Naive thymus-derived CD4-positive, alpha-beta T cell (primary cell): ENCODE data around the gene FANCD2. TPM values are rescaled to one million over a fixed set of nuclear protein-coding genes. Genes with fewer than 3 reads are reported as not detected.

Experiments used
- ATAC-seq: fragments of 150-1000 bp; cut with Tn5 transposase; 2 replicates; pipeline ENCODE4 v1.10.0; 2021; ENCODE audit warnings: mild to moderate bottlenecking, moderate library complexity
- CTCF ChIA-PET: fragments of 350-600 bp; sonication (Branson Sonifier 250); formaldehyde crosslinking; loops from one replicate; lab custom pipeline; 2021; ENCODE audit warnings: antibody characterized with exemption; lab: Charles Lee
- POLR2A ChIA-PET: fragments of 350-600 bp; sonication (Branson Sonifier 250); formaldehyde crosslinking; loops from one replicate; lab custom pipeline; 2021; ENCODE audit warnings: antibody characterized with exemption, inconsistent platforms; lab: Charles Lee
- DNase-seq, 9 donors: peaks; one replicate each; pipeline versions ENCODE4 v3.0.0 to v3.0.0-alpha.2; 2020 to 2022; ENCODE audit warnings: mixed read lengths in 1 of 9
- H3K27ac ChIP-seq: one replicate; pipeline ENCODE4 v1.7.0; 2013; ENCODE audit warnings: mild to moderate bottlenecking, low read depth, low read length, moderate library complexity
- H3K27me3 ChIP-seq, 2 donors: one replicate each; pipeline ENCODE4 v1.7.0; 2013; ENCODE audit warnings: low read length in 2 of 2, mild to moderate bottlenecking in 2 of 2, moderate library complexity in 2 of 2; ENCODE audit not compliant: control insufficient read depth in 2 of 2, insufficient read depth in 2 of 2
- H3K36me3 ChIP-seq, 3 experiments: 1 replicate in 2 of 3; 2 replicates in 1 of 3; pipeline ENCODE4 v1.7.0; 2013; ENCODE audit warnings: low read length in 3 of 3, mild to moderate bottlenecking in 3 of 3, moderate library complexity in 1 of 3; ENCODE audit not compliant: insufficient read depth in 3 of 3, control insufficient read depth in 2 of 3
- H3K4me1 ChIP-seq, 2 donors: one replicate each; pipeline ENCODE4 v1.7.0; 2013; ENCODE audit warnings: low read length in 2 of 2, mild to moderate bottlenecking in 2 of 2, moderate library complexity in 1 of 2; ENCODE audit not compliant: control insufficient read depth in 2 of 2, insufficient read depth in 2 of 2
- H3K4me3 ChIP-seq: 2 replicates; pipeline ENCODE4 v1.7.0; 2013; ENCODE audit warnings: mild to moderate bottlenecking, low read length
- H3K9me3 ChIP-seq, 3 experiments: 1 replicate in 2 of 3; 2 replicates in 1 of 3; pipeline ENCODE4 v1.7.0; 2013; ENCODE audit warnings: low read length in 3 of 3; ENCODE audit not compliant: control insufficient read depth in 2 of 3
- H3K27ac Mint-ChIP-seq, 9 donors: one replicate each; pipeline ENCODE4 v1.8.0; 2020 to 2022; ENCODE audit warnings: mixed read lengths in 9 of 9, mild to moderate bottlenecking in 8 of 9, moderate library complexity in 5 of 9, inconsistent platforms in 2 of 9
- H3K27me3 Mint-ChIP-seq, 5 donors: one replicate each; pipeline ENCODE4 v1.8.0; 2021 to 2022; ENCODE audit warnings: mixed read lengths in 5 of 5, mild to moderate bottlenecking in 1 of 5
- H3K36me3 Mint-ChIP-seq, 5 donors: one replicate each; pipeline ENCODE4 v1.8.0; 2020 to 2022; ENCODE audit warnings: mixed read lengths in 5 of 5, mild to moderate bottlenecking in 3 of 5, inconsistent platforms in 1 of 5
- H3K4me1 Mint-ChIP-seq, 7 donors: one replicate each; pipeline ENCODE4 v1.8.0; 2020 to 2022; ENCODE audit warnings: mixed read lengths in 7 of 7, mild to moderate bottlenecking in 3 of 7, inconsistent platforms in 1 of 7
- H3K4me3 Mint-ChIP-seq, 10 donors: one replicate each; pipeline ENCODE4 v1.8.0; 2020 to 2022; ENCODE audit warnings: mild to moderate bottlenecking in 10 of 10, mixed read lengths in 10 of 10, moderate library complexity in 6 of 10, inconsistent platforms in 2 of 10
- H3K9me3 Mint-ChIP-seq, 11 donors: one replicate each; pipeline ENCODE4 v1.8.0; 2020 to 2022; ENCODE audit warnings: mixed read lengths in 11 of 11, mild to moderate bottlenecking in 4 of 11, inconsistent platforms in 1 of 11, moderate library complexity in 1 of 11
- intact Hi-C, 2 donors: fragments of 100-400 bp; cut with micrococcal nuclease; formaldehyde crosslinking; loops; one replicate each; pipeline ENCODE4 v1.15.1; 2023
- polyA plus RNA-seq, 2 donors: library from polyadenylated mRNA; unstranded; fragments of 300-500 nt; fragmentation: Illumina TruSeq; gene quantifications; one replicate each; pipeline ENCODE4 v1.2.3, GENCODE V29; 2021
- total RNA-seq, 6 experiments: library from RNA in 5 of 6; stranded (reverse) in 5 of 6; gene quantifications; 1 replicate in 5 of 6; 2 replicates in 1 of 6; pipeline ENCODE4 v1.2.3 and lab custom pipeline; 2021 to 2026

The FANCD2 gene
- total and polyA plus RNA-seq, 7 experiments from 2014 or later: 3.3 to 41.5 (median 18.9) TPM

DNA sequence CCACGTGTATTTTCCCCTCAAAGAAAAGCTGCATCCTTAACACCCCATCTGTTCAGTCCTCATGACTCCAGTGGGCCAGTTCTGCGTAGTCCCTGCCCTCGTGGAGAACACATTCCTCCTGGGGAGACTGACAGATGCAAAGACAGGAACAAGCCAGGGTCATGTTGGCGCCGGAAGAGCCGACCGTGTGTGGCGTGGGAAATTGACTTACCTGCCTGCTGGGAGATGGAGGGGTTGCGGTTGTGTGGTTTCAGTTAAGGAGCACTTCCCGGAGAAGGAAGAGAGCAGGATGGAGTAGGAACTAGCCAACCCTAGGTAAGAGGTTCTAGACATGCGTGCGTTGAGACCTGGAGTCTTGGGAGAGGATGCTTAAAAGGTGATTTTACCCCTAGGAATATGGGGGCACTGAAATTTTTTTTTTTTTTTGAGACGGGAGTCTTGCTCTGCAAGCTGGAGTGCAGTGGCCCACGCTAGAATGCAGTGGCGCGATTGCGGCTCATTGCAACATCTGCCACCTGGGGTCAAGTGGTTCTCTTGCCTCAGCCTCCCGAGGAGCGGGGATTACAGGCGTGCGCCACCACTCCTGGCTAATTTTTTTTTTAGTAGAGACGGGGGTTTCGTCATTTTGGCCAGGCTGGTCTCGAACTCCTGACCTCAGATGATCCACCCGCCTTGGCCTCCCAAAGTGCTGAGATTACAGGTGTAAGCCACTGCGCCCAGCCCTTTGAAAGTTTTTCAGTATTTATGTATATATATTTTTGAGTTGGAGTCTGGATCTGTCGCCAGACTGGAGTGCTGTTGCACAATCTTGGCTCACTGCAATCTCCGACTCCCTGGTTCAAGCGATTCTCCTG lies 116.7 kb downstream of the FANCD2 start:
- Histone ChIP-seq H3K36me3 (peaks cover 0 to 14% (median 0%) of the 10 kb centered on the region in 3 experiments), H3K27me3 (no peaks in the 10 kb centered on the region), H3K4me1 (peaks cover 10 to 12% of the 10 kb centered on the region in 2 donors), H3K27ac (peak overlapping the region; percentile 95), H3K4me3 (peak overlapping the region; percentile 87), H3K9me3 (no peaks in the 10 kb centered on the region)
- Mint-ChIP-seq H3K27ac (peak overlapping the region; percentile 38 to 98 (median 94)), H3K36me3 (peaks cover 0 to 21% (median 13%) of the 10 kb centered on the region in 5 donors), H3K4me3 (peak overlapping the region; percentile 85 to 98 (median 96)), H3K27me3 (no peaks in the 10 kb centered on the region), H3K4me1 (peaks cover 14 to 48% (median 37%) of the 10 kb centered on the region in 7 donors), H3K9me3 (no peaks in the 10 kb centered on the region)
- ChIA-PET POLR2A (interaction anchor here (0.6 to 2.0 kb wide), 3 partner anchors 14 to 56 kb away, joined by 3 to 7 read pairs (median 7); no protein-coding TSS in a partner anchor), CTCF (no interaction called here)
- intact Hi-C loops: loop anchor here (1.0 to 10.0 kb wide), 7 partner anchors 22 to 252 kb away; partner anchors contain the start of genes FANCD2 (in 2 of the 2), IRAK2 (in 1 of the 2), JAGN1 (in 1 of the 2) and TATDN2 (in 1 of the 2)
- peak in 2 of 9 donors; percentile 11 to 12 for DNase-seq
- ATAC-seq: no peak

DNA sequence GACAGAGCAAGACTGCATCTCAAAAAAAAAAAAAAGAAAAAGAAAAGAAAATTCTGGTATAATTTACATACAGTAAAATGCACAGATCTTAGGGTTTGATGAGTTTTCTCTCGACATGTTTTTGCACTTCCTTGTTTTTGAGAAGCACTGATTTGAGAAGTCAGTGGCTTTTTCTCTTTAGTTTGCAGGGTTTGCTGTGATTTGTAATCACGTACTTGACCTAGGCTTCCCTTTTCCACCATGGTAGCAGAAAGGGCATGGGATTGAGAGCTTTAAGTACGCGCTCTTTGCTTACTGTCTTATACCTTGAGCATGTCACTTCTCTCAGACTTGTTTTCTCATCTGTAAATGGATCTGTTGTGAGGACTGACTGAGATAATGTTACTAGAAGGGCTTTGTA lies 119.4 kb downstream of the FANCD2 start:
- ChIA-PET POLR2A (interaction anchor here (0.6 to 0.7 kb wide), 2 partner anchors 12 to 368 kb away, joined by 3 to 4 read pairs; no protein-coding TSS in a partner anchor), CTCF (interaction anchor here (0.7 to 1.0 kb wide), 2 partner anchors 58 to 74 kb away, joined by 3 to 4 read pairs; no protein-coding TSS in a partner anchor)
- Histone ChIP-seq H3K4me1 (peaks cover 10 to 12% of the 10 kb centered on the region in 2 donors), H3K36me3 (peaks cover 6 to 36% (median 8%) of the 10 kb centered on the region in 3 experiments), H3K27ac (no peak overlapping the region), H3K4me3 (no peak overlapping the region), H3K27me3 (no peaks in the 10 kb centered on the region), H3K9me3 (no peaks in the 10 kb centered on the region)
- Mint-ChIP-seq H3K4me1 (peaks cover 23 to 52% (median 42%) of the 10 kb centered on the region in 7 donors), H3K4me3 (peak overlapping the region; percentile 30 to 98 (median 72)), H3K27ac (peak overlapping the region in 8 of 9 donors; percentile 38 to 82 (median 73)), H3K27me3 (no peaks in the 10 kb centered on the region), H3K36me3 (peaks cover 0 to 32% (median 21%) of the 10 kb centered on the region in 5 donors), H3K9me3 (no peaks in the 10 kb centered on the region)
- no peak for DNase-seq
- intact Hi-C loops: loop anchor here in 1 of 2 donors (10.0 kb wide), 1 partner anchor 121 kb away; the partner anchor contains the start of gene FANCD2
- ATAC-seq: no peak

DNA sequence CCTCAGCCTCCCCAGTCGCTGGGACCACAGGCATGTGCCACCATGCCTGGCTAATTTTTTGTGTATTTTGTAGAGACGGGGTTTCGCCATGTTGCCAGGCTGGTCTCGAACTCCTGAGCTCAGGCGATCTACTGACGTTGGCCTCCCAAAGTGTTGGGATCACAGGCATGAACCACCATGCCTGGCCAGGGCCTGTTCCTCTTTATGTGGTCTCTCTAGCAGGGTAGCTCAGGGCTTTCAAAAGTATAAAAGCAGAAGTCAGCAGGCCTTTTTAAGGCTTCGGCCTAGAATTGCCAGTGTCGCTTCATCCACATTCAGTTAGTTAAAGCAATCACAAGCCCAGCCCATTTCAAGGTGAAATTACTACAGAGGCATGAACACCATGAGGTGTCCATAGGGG lies 123.0 kb downstream of the FANCD2 start:
- Histone ChIP-seq H3K9me3 (no peaks in the 10 kb centered on the region), H3K36me3 (peaks cover 12 to 47% (median 14%) of the 10 kb centered on the region in 3 experiments), H3K27ac (no peak overlapping the region), H3K27me3 (no peaks in the 10 kb centered on the region), H3K4me3 (no peak overlapping the region), H3K4me1 (no peaks in the 10 kb centered on the region)
- ChIA-PET CTCF (no interaction called here), POLR2A (interaction anchor here (0.9 to 1.5 kb wide), 2 partner anchors 11 to 13 kb away, joined by 3 read pairs; no protein-coding TSS in a partner anchor)
- DNase-seq: no peak
- intact Hi-C loops: loop anchor here in 1 of 2 donors (10.0 kb wide), 1 partner anchor 124 kb away; the partner anchor contains the start of gene FANCD2
- Mint-ChIP-seq H3K27ac (peak overlapping the region in 6 of 9 donors; percentile 14 to 82 (median 36)), H3K4me1 (peaks cover 16 to 36% (median 29%) of the 10 kb centered on the region in 7 donors), H3K9me3 (no peaks in the 10 kb centered on the region), H3K27me3 (no peaks in the 10 kb centered on the region), H3K4me3 (no peak overlapping the region), H3K36me3 (peaks cover 0 to 37% (median 22%) of the 10 kb centered on the region in 5 donors)
- ATAC-seq: peak; percentile 59

DNA sequence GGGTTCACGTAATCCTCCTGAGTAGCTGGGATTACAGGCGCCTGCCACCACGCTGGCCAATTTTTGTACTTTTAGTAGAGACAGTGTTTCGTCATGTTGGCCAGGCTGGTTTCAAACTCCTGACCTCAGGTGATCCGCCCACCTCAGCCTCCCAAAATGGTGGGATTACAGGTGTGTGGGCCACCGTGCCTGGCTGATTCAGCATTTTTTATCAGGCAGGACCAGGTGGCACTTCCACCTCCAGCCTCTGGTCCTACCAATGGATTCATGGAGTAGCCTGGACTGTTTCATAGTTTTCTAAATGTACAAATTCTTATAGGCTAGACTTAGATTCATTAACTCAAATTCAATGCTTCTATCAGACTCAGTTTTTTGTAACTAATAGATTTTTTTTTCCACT lies 124.8 kb downstream of the FANCD2 start:
- H3K4me3 Mint-ChIP-seq: no peak overlapping the region
- POLR2A ChIA-PET: no interaction called here
- Histone ChIP-seq H3K4me3 (no peak overlapping the region), H3K27ac (no peak overlapping the region), H3K27me3 (no peaks in the 10 kb centered on the region), H3K9me3 (no peaks in the 10 kb centered on the region), H3K36me3 (peaks cover 12 to 56% (median 14%) of the 10 kb centered on the region in 3 experiments), H3K4me1 (no peaks in the 10 kb centered on the region)
- ATAC-seq (no peak), DNase-seq (no peak)
- H3K27ac Mint-ChIP-seq: peak overlapping the region in 3 of 9 donors; percentile 11 to 49 (median 17)
- no peaks in the 10 kb centered on the region for H3K9me3 Mint-ChIP-seq
- H3K27me3 Mint-ChIP-seq: no peaks in the 10 kb centered on the region
- CTCF ChIA-PET: interaction anchor here (1.5 kb wide), 1 partner anchor 164 kb away, joined by 3 read pairs; the partner anchor contains the start of gene EMC3
- H3K4me1 Mint-ChIP-seq: peaks cover 10 to 23% (median 18%) of the 10 kb centered on the region in 7 donors
- H3K36me3 Mint-ChIP-seq: peaks cover 0 to 37% (median 18%) of the 10 kb centered on the region in 5 donors
- intact Hi-C loops: no loop called here

Other genes starting within 250 kb of the FANCD2 start
- gene TADA3, start 234.0 kb upstream of the FANCD2 start, total RNA-seq: 10 to 100 TPM; 31.6 to 67.4 (median 36.8) TPM
- gene TADA3, start 234.0 kb upstream of the FANCD2 start, polyA plus RNA-seq: 10 to 100 TPM; 44.3 to 69.5 TPM
- gene ARPC4, start 233.4 kb upstream of the FANCD2 start, total RNA-seq: 100 to 1,000 TPM; 128 to 273 (median 129) TPM
- gene ARPC4, start 233.4 kb upstream of the FANCD2 start, polyA plus RNA-seq: 100 to 1,000 TPM; 205 to 212 TPM
- 100 to 1,000 TPM in 1 of 5 experiments, 10 to 100 TPM in 4; 54.9 to 106 (median 68.0) TPM for gene TTLL3, start 216.2 kb upstream of the FANCD2 start, total RNA-seq
- 1 to 10 TPM; 2.5 to 3.3 TPM for gene TTLL3, start 216.2 kb upstream of the FANCD2 start, polyA plus RNA-seq
- gene RPUSD3, start 182.4 kb upstream of the FANCD2 start, total RNA-seq: 10 to 100 TPM; 17.7 to 61.2 (median 58.0) TPM
- 10 to 100 TPM; 67.3 to 72.6 TPM for gene RPUSD3, start 182.4 kb upstream of the FANCD2 start, polyA plus RNA-seq
- gene CIDEC, start 146.2 kb upstream of the FANCD2 start, total RNA-seq: not detected
- not detected for gene CIDEC, start 146.2 kb upstream of the FANCD2 start, polyA plus RNA-seq
- 10 to 100 TPM; 16.0 to 34.5 (median 28.1) TPM for gene JAGN1, start 135.8 kb upstream of the FANCD2 start, total RNA-seq
- gene JAGN1, start 135.8 kb upstream of the FANCD2 start, polyA plus RNA-seq: 10 to 100 TPM; 44.8 to 54.5 TPM
- 1 to 10 TPM in 2 of 5 experiments, under 1 TPM in 3; 0.19 to 2.2 (median 0.38) TPM for gene IL17RE, start 123.6 kb upstream of the FANCD2 start, total RNA-seq
- gene IL17RE, start 123.6 kb upstream of the FANCD2 start, polyA plus RNA-seq: not detected
- gene IL17RC, start 109.3 kb upstream of the FANCD2 start, total RNA-seq: 1 to 10 TPM in 3 of 5 experiments, under 1 TPM in 2; 0.70 to 3.2 (median 1.4) TPM
- 10 to 100 TPM in 1 of 2 donors, 1 to 10 TPM in 1; 8.3 to 11.9 TPM for gene IL17RC, start 109.3 kb upstream of the FANCD2 start, polyA plus RNA-seq
- 10 to 100 TPM; 21.0 to 64.9 (median 29.6) TPM for gene CRELD1, start 92.6 kb upstream of the FANCD2 start, total RNA-seq
- gene CRELD1, start 92.6 kb upstream of the FANCD2 start, polyA plus RNA-seq: 10 to 100 TPM; 30.1 to 31.0 TPM
- gene PRRT3, start 74.0 kb upstream of the FANCD2 start, total RNA-seq: 10 to 100 TPM in 2 of 5 experiments, 1 to 10 TPM in 3; 5.1 to 10.8 (median 8.8) TPM
- gene PRRT3, start 74.0 kb upstream of the FANCD2 start, polyA plus RNA-seq: 1 to 10 TPM; 5.4 to 6.4 TPM
- 10 to 100 TPM; 33.2 to 55.6 (median 38.9) TPM for gene EMC3, start 39.6 kb upstream of the FANCD2 start, total RNA-seq
- 10 to 100 TPM; 38.3 to 55.0 TPM for gene EMC3, start 39.6 kb upstream of the FANCD2 start, polyA plus RNA-seq
- gene FANCD2OS, start 81.8 kb downstream of the FANCD2 start, total RNA-seq: not detected
- not detected for gene FANCD2OS, start 81.8 kb downstream of the FANCD2 start, polyA plus RNA-seq
- gene BRK1, start 89.2 kb downstream of the FANCD2 start, total RNA-seq: 100 to 1,000 TPM in 1 of 5 experiments, 10 to 100 TPM in 4; 40.9 to 117 (median 65.8) TPM
- gene BRK1, start 89.2 kb downstream of the FANCD2 start, polyA plus RNA-seq: 100 to 1,000 TPM; 212 to 256 TPM
- 10 to 100 TPM; 56.8 to 77.0 (median 67.0) TPM for gene VHL, start 115.3 kb downstream of the FANCD2 start, total RNA-seq
- gene VHL, start 115.3 kb downstream of the FANCD2 start, polyA plus RNA-seq: 10 to 100 TPM; 16.7 to 34.6 TPM
- gene IRAK2, start 138.5 kb downstream of the FANCD2 start, total RNA-seq: 1 to 10 TPM; 1.5 to 4.8 (median 2.3) TPM
- gene IRAK2, start 138.5 kb downstream of the FANCD2 start, polyA plus RNA-seq: 1 to 10 TPM; 2.3 to 3.8 TPM
- gene TATDN2, start 222.0 kb downstream of the FANCD2 start, total RNA-seq: 10 to 100 TPM; 52.9 to 88.8 (median 71.6) TPM
- 10 to 100 TPM; 12.9 to 26.8 TPM for gene TATDN2, start 222.0 kb downstream of the FANCD2 start, polyA plus RNA-seq